Testis (tissue), 3 donors: ENCODE data around the gene PIK3CB. TPM values are rescaled to one million over a fixed set of nuclear protein-coding genes. Genes with fewer than 3 reads are reported as not detected.
A peak's percentile ranks its signal among the peaks of the same experiment; 100 is the strongest.
"Not testable (repeated sequence)": the region's sequence is repeated elsewhere in the genome, so short reads cannot be mapped to it uniquely, and the experiment has no call there.

Source experiments
- DNase-seq: peaks from one replicate; pipeline ENCODE4 v3.0.0-alpha.2; 2019
- H3K27ac ChIP-seq, 2 donors: fragments of 200-600 bp; sonication (generic); one replicate each; pipeline ENCODE4 v1.5.1; 2019
- H3K27me3 ChIP-seq: fragments of 200-600 bp; sonication (generic); one replicate; pipeline ENCODE4 v1.5.1; 2019
- H3K36me3 ChIP-seq: fragments of 200-600 bp; sonication (generic); one replicate; pipeline ENCODE4 v1.5.1; 2017; ENCODE audit warnings: low read depth; ENCODE audit errors: missing control alignments
- H3K4me1 ChIP-seq: fragments of 200-600 bp; sonication (generic); one replicate; pipeline ENCODE4 v1.5.1; 2019
- H3K4me3 ChIP-seq, 2 donors: fragments of 200-600 bp; sonication (generic); one replicate each; pipeline ENCODE4 v1.5.1; 2017 to 2019
- H3K9me3 ChIP-seq: fragments of 200-600 bp; sonication (generic); one replicate; pipeline ENCODE4 v1.5.1; 2017
- POLR2A ChIP-seq: fragments of 450-650 bp; IDR thresholded peaks from one replicate; pipeline ENCODE4 v1.6.1; 2017; ENCODE audit warnings: antibody characterized with exemption, mild to moderate bottlenecking, moderate library complexity
- WGBS, 2 donors: methylation state at CpG; one replicate each; pipeline ENCODE4 v1.1.5; 2018; 5-methylcytosine and 5-hydroxymethylcytosine counted together
- intact Hi-C: fragments of 100-400 bp; cut with DNase I; formaldehyde crosslinking; loops from one replicate; pipeline ENCODE4 v1.15.1; 2023; ENCODE audit warnings: low total_unique reads
- polyA plus RNA-seq: library from polyadenylated mRNA; stranded (reverse); fragments of 350-450 nt; fragmentation: Illumina TruSeq; extraction: RNeasy Lipid Tissue Mini Kit (QIAGEN cat#74804); gene quantifications from one replicate; pipeline ENCODE4 v1.2.3, GENCODE V29; 2014; ENCODE audit warnings: low read depth, low replicate concordance; ENCODE audit not compliant: insufficient read depth
- total RNA-seq, 2 donors: library from RNA; depleted of rRNA; stranded (reverse); fragments of >200 nt; gene quantifications; one replicate each; pipeline ENCODE4 v1.2.3, GENCODE V29; 2016
- TF ChIP-seq, protein P1 (sequence below), 3 experiments: fragments of 450-650 bp in 2 of 3; fragments of 200-600 bp in 1 of 3; sonication (generic) in 1 of 3; IDR thresholded peaks; one replicate each; pipeline ENCODE4 v1.5.1; 2016 to 2019; ENCODE audit warnings: antibody characterized with exemption in 3 of 3, mild to moderate bottlenecking in 2 of 3, moderate library complexity in 1 of 3

PIK3CB gene
- total and polyA plus RNA-seq, 3 donors from 2014 or later = 14.3 to 27.7 (median 25.9) TPM

DNA sequence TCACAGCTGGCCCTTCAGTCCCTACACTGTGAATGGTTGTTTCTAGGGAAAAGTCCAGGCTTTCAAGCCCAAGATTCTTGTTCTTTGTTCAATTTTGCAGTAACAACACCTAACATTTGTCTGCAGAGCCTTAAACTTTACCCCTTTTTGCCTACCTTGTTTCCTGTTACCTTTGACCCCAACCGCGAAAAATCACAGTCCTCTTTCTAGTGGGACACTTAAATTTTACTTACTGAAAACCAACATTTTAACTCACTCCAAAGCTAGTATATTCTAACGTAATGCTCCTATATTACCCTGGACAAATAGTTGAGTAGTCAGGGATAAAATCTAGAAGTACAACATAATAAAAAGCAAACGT, 649 bp upstream of the PIK3CB start:
- Histone ChIP-seq H3K36me3 (no peaks in the 10 kb centered on the region), H3K27ac (peak overlapping the region; percentile 92 to 94), H3K4me3 (peak overlapping the region; percentile 85 to 95), H3K9me3 (no peaks in the 10 kb centered on the region), H3K27me3 (no peaks in the 10 kb centered on the region), H3K4me1 (peaks cover 5% of the 10 kb centered on the region)
- intact Hi-C loops = no loop called here
- 30 to 39% methylated on average over 4 of the region's 4 CpGs for WGBS, 2 donors
- DNase-seq = no peak
- TF ChIP-seq POLR2A = no peak
- TF ChIP-seq, protein P1, sequence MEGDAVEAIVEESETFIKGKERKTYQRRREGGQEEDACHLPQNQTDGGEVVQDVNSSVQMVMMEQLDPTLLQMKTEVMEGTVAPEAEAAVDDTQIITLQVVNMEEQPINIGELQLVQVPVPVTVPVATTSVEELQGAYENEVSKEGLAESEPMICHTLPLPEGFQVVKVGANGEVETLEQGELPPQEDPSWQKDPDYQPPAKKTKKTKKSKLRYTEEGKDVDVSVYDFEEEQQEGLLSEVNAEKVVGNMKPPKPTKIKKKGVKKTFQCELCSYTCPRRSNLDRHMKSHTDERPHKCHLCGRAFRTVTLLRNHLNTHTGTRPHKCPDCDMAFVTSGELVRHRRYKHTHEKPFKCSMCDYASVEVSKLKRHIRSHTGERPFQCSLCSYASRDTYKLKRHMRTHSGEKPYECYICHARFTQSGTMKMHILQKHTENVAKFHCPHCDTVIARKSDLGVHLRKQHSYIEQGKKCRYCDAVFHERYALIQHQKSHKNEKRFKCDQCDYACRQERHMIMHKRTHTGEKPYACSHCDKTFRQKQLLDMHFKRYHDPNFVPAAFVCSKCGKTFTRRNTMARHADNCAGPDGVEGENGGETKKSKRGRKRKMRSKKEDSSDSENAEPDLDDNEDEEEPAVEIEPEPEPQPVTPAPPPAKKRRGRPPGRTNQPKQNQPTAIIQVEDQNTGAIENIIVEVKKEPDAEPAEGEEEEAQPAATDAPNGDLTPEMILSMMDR (IDR thresholded peaks at IDR 0.05) = no peak

DNA sequence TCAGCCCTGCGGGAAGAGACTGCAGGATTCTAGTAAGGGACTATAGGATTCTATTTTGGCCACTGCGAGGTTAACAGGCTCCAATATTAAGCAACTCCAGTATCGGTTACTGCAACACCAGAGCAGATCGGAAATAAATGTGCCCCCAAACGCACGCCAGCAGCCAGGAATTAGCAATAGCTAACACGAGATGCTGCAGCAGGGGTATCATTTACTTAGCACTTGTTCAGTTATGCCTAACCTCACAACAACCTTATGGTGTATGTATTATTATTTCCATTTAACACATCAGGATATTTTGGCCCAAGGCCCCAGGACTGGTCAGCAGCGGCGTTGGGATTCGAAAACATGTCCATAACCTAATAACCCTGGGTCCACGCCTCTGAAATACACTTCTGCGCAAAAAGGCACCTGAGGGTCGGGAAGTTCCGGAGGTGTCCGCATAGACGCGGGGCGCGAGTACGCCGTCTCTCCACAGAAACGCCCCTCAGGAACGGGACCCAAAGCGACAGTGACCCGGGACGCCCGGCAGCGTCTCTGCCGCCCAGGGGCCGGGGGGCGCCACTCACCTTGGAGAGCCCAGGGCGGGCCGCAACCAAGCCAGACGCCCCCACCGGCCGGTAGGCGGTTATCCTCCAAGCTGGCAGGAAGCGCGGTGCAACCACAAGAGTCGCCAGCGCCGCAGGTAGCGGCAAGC, 681 bp downstream of the PIK3CB start:
- Histone ChIP-seq H3K9me3 (no peaks in the 10 kb centered on the region), H3K4me1 (peaks cover 5% of the 10 kb centered on the region), H3K27ac (peak overlapping the region; percentile 77 to 92), H3K36me3 (no peaks in the 10 kb centered on the region), H3K27me3 (no peaks in the 10 kb centered on the region), H3K4me3 (peak overlapping the region; percentile 85 to 95)
- no peak for DNase-seq
- intact Hi-C loops = no loop called here
- 0 to 3% methylated on average over 19 to 38 of the region's 43 CpGs for WGBS, 2 donors
- TF ChIP-seq, protein P1 (IDR thresholded peaks at IDR 0.05) = peak in 2 of 3 experiments; percentile 14 to 28
- no peak for TF ChIP-seq POLR2A

- H3K4me3 ChIP-seq, H3K4me1 ChIP-seq, H3K36me3 ChIP-seq, H3K27ac ChIP-seq, H3K9me3 ChIP-seq, DNase-seq, H3K27me3 ChIP-seq, intact Hi-C loops: not testable (repeated sequence)
- WGBS, 2 donors = 69 to 72% methylated on average over 27 of the region's 27 CpGs
Measured at GRCh38 chr3:138832473-138833057, 2.2 kb downstream of the PIK3CB start.

- 72 to 81% methylated on average over 15 of the region's 15 CpGs for WGBS, 2 donors
- H3K36me3 ChIP-seq = no peaks in the 10 kb centered on the region
- peak overlapping the region in 1 of 2 donors; percentile 23 for H3K4me3 ChIP-seq
- intact Hi-C loops = no loop called here
- DNase-seq = no peak
- no peaks in the 10 kb centered on the region for H3K9me3 ChIP-seq
- H3K4me1 ChIP-seq = peaks cover 5% of the 10 kb centered on the region
- no peaks in the 10 kb centered on the region for H3K27me3 ChIP-seq
- H3K27ac ChIP-seq = no peak overlapping the region
- TF ChIP-seq, protein P1 (IDR thresholded peaks at IDR 0.05) = no peak
- no peak for TF ChIP-seq POLR2A
Measured at GRCh38 chr3:138829886-138830510, 4.7 kb downstream of the PIK3CB start.

GRCh38 chr3:138829097-138829496, 5.6 kb downstream of the PIK3CB start:
- no peak overlapping the region for H3K4me3 ChIP-seq
- intact Hi-C loops = no loop called here
- WGBS, 2 donors = 55 to 67% methylated on average over 3 of the region's 3 CpGs

More at GRCh38 chr3:138829097-138829496, 5.6 kb downstream of the PIK3CB start:
- H3K27me3 ChIP-seq = no peaks in the 10 kb centered on the region
- DNase-seq = no peak
- peaks cover 5% of the 10 kb centered on the region for H3K4me1 ChIP-seq
- H3K9me3 ChIP-seq = no peaks in the 10 kb centered on the region
- H3K36me3 ChIP-seq = no peaks in the 10 kb centered on the region
- H3K27ac ChIP-seq = no peak overlapping the region
- TF ChIP-seq, protein P1 (IDR thresholded peaks at IDR 0.05) = no peak
- TF ChIP-seq POLR2A = no peak
